Ovary (tissue), 9 donors: ENCODE data around the gene ALDH9A1. TPM values are rescaled to one million over a fixed set of nuclear protein-coding genes. Genes with fewer than 3 reads are reported as not detected.
"Not testable (repeated sequence)": the region's sequence is repeated elsewhere in the genome, so short reads cannot be mapped to it uniquely, and the experiment has no call there.

Source experiments
- DNase-seq, 5 donors: peaks; one replicate each; pipeline ENCODE4 v3.0.0-alpha.2; 2019 to 2020
- H3K27ac ChIP-seq, 2 donors: fragments of 200-600 bp; one replicate each; pipeline versions ENCODE4 v1.5.1 to v1.8.0; 2019 to 2022
- H3K27me3 ChIP-seq: fragments of 200-600 bp; one replicate; pipeline ENCODE4 v1.8.0; 2022
- H3K36me3 ChIP-seq: fragments of 200-600 bp; sonication (generic); one replicate; pipeline ENCODE4 v1.5.1; 2019
- H3K4me1 ChIP-seq: one replicate; pipeline ENCODE4 v1.8.1; 2013; ENCODE audit warnings: mild to moderate bottlenecking, moderate library complexity; ENCODE audit not compliant: insufficient read depth
- H3K4me3 ChIP-seq: fragments of 200-600 bp; sonication (generic); one replicate; pipeline ENCODE4 v1.5.1; 2017
- H3K9me3 ChIP-seq, 2 donors: fragments of 200-600 bp in 1 of 2; sonication (generic) in 1 of 2; one replicate each; pipeline versions ENCODE4 v1.5.1 to v1.8.1; 2013 to 2019; ENCODE audit warnings: mild to moderate bottlenecking in 1 of 2, moderate library complexity in 1 of 2
- CTCF ChIP-seq, 3 donors: fragments of 450-650 bp in 2 of 3; fragments of 200-600 bp in 1 of 3; IDR thresholded peaks; one replicate each; pipeline versions ENCODE4 v1.5.1 to v1.8.0; 2016 to 2022; ENCODE audit warnings: antibody characterized with exemption in 3 of 3, mild to moderate bottlenecking in 1 of 3
- EP300 ChIP-seq: sonication (generic); formaldehyde crosslinking; IDR thresholded peaks from one replicate; pipeline ENCODE4 v1.6.1; 2017; ENCODE audit warnings: antibody characterized with exemption
- POLR2A ChIP-seq: fragments of 450-650 bp; IDR thresholded peaks from one replicate; pipeline ENCODE4 v1.6.1; 2017; ENCODE audit warnings: antibody characterized with exemption, mild to moderate bottlenecking, moderate library complexity
- WGBS, 3 donors: extraction: QIAGEN DNeasy Blood & Tissue Kit in 1 of 3; methylation state at CpG; one replicate each; pipeline versions ENCODE4 v1.1.5 to v1.1.7; 2013 to 2017; 5-methylcytosine and 5-hydroxymethylcytosine counted together
- intact Hi-C, 4 donors: fragments of 100-400 bp; cut with DNase I; formaldehyde crosslinking; loops; one replicate each; pipeline versions ENCODE4 v1.11.0 to v1.15.1; 2022 to 2023
- polyA plus RNA-seq, 2 donors: library from polyadenylated mRNA; stranded (reverse); fragments of 200-250 nt in 1 of 2; fragments of 350-450 nt in 1 of 2; fragmentation: Illumina TruSeq in 1 of 2; extraction: RNeasy Lipid Tissue Mini Kit (QIAGEN cat#74804) in 1 of 2; gene quantifications; one replicate each; pipeline ENCODE4 v1.2.3, GENCODE V29; 2013 to 2014
- total RNA-seq, 7 donors: library from RNA; depleted of rRNA in 2 of 7; stranded (reverse); fragments of >200 nt in 2 of 7; fragmentation: NEBNext Ultra II Directional in 3 of 7; extraction: Animal tissue kit (Norgen Biotek cat#: 25700) in 3 of 7; gene quantifications; one replicate each; pipeline versions ENCODE4 v1.1.0 to v1.2.4, GENCODE V29; 2016 to 2023
- donor health status: DM: no; HTN: no; CAD: no; lungs with moderate emphysema.
- donor health status: DM: no; HTN: no; CAD: no.
- donor health status: Bipolar disorder and iron deficiency.
- donor health status: DM: yes; HTN: yes; CAD: no.
- donor health status: DM: no; HTN: no; CAD: no.
- donor health status: DM: yes; HTN: yes; CAD: no.

Gene ALDH9A1
- total and polyA plus RNA-seq, 9 donors: 38.7 to 174 (median 64.2) TPM

- intact Hi-C loops: no loop called here
- H3K27me3 ChIP-seq: no peaks in the 10 kb centered on the region
- TF ChIP-seq EP300: no peak
- no peak for TF ChIP-seq CTCF (IDR thresholded peaks at IDR 0.05)
- no peak for TF ChIP-seq POLR2A
- H3K9me3 ChIP-seq: no peaks in the 10 kb centered on the region
- DNase-seq: no peak
- H3K27ac ChIP-seq: no peak overlapping the region
- WGBS, 3 donors: 36 to 50% (median 43%) methylated on average over 2 of the region's 2 CpGs
- no peaks in the 10 kb centered on the region for H3K36me3 ChIP-seq
- no peak overlapping the region for H3K4me3 ChIP-seq
- H3K4me1 ChIP-seq: no peaks in the 10 kb centered on the region
Measured at GRCh38 chr1:165661703-165662102, 36.7 kb downstream of the ALDH9A1 start.

GRCh38 chr1:165659581-165659895, 38.8 kb downstream of the ALDH9A1 start:
- Histone ChIP-seq H3K36me3 (no peaks in the 10 kb centered on the region), H3K27me3 (no peaks in the 10 kb centered on the region), H3K9me3 (no peaks in the 10 kb centered on the region), H3K4me3 (no peak overlapping the region), H3K4me1 (no peaks in the 10 kb centered on the region), H3K27ac (no peak overlapping the region)
- DNase-seq: no peak
- 41 to 60% (median 55%) methylated on average over 3 of the region's 3 CpGs for WGBS, 3 donors
- intact Hi-C loops: no loop called here
- TF ChIP-seq EP300 (no peak), CTCF (IDR thresholded peaks at IDR 0.05) (no peak), POLR2A (no peak)

GRCh38 chr1:165658766-165659580, 39.4 kb downstream of the ALDH9A1 start:
- intact Hi-C loops, H3K27ac ChIP-seq: not testable (repeated sequence)

GRCh38 chr1:165650981-165651625, 47.3 kb downstream of the ALDH9A1 start:
- WGBS, 3 donors: 90 to 94% (median 94%) methylated on average over 9 of the region's 9 CpGs
- no peaks in the 10 kb centered on the region for H3K36me3 ChIP-seq

More at GRCh38 chr1:165658766-165659580, 39.4 kb downstream of the ALDH9A1 start:
- H3K9me3 ChIP-seq, H3K4me1 ChIP-seq, H3K27me3 ChIP-seq, H3K4me3 ChIP-seq, H3K36me3 ChIP-seq, DNase-seq: not testable (repeated sequence)
- 95 to 98% (median 95%) methylated on average over 9 of the region's 9 CpGs for WGBS, 3 donors

GRCh38 chr1:165648919-165649572, 49.3 kb downstream of the ALDH9A1 start:
- no peak for DNase-seq
- intact Hi-C loops: no loop called here
- no peaks in the 10 kb centered on the region for H3K36me3 ChIP-seq
- no peaks in the 10 kb centered on the region for H3K27me3 ChIP-seq
- H3K9me3 ChIP-seq: no peaks in the 10 kb centered on the region
- peaks cover 13% of the 10 kb centered on the region for H3K4me1 ChIP-seq
- no peak overlapping the region for H3K4me3 ChIP-seq
- no peak overlapping the region for H3K27ac ChIP-seq
- 83 to 90% (median 88%) methylated on average over 7 of the region's 7 CpGs for WGBS, 3 donors
- TF ChIP-seq POLR2A (no peak), CTCF (IDR thresholded peaks at IDR 0.05) (no peak), EP300 (no peak)

More at GRCh38 chr1:165650981-165651625, 47.3 kb downstream of the ALDH9A1 start:
- Histone ChIP-seq H3K27me3 (no peaks in the 10 kb centered on the region), H3K4me1 (peaks cover 8% of the 10 kb centered on the region), H3K9me3 (no peaks in the 10 kb centered on the region), H3K27ac (no peak overlapping the region), H3K4me3 (no peak overlapping the region)
- TF ChIP-seq POLR2A: no peak
- TF ChIP-seq EP300: no peak
- intact Hi-C loops: no loop called here
- DNase-seq: no peak
